Measurements from ENCODE around the gene TCF12.

The TCF12 gene

DNA sequence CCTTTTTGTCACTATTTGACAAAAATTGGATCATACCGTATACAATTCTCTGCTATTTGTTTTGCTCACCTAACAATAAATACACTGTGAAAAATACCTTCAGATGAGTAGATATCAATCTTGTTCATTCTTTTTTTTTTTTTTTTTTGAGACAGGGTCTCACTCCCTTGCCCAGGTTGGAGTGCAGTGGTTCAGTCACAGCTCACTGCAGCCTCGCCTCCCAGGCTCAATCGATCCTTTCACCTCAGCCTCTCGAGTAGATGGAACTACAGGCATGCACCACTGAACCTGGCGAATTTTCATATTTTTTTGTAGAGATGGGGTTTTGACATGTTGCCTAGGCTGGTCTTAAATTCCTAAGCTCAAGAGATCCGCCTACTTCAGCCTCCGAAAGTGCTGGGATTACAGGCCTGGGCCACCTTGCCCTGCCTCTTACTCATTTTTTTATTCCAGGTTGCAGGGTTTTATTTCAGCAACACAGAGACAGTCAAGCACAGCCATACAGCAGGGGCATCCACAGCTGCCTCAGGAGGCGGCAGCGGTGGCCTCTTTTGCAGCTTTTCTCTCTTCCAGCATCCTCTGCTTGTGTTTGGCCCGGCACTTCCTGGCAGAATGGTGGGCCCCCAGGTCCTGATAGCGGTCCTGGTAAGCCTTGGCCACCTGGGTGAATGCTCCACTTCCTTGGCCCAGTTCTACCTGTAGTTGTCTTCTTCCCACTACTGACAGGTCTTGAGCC lies 406.7 kb downstream of the TCF12 start:
- DNase-seq = no peak

DNA sequence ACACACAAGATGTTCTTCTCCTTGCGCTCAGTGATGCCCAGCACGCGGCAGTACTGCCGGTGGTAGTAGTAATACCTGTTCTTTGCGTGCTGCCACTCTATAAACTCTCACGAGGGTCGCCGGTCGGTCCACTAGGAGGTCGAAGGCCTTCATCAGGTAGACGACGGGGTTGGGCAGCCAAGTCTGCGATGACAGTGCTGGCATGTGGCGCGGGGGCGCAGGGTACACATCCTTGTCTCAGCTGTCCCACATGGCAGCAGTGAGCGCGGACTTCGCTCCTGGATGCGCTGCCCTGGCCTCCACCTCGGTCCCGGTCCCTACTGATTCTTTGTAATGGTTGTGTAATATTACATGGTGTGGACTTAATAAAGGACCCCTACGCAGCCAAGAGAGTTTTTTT lies 407.8 kb downstream of the TCF12 start:
- no peak for DNase-seq

DNA sequence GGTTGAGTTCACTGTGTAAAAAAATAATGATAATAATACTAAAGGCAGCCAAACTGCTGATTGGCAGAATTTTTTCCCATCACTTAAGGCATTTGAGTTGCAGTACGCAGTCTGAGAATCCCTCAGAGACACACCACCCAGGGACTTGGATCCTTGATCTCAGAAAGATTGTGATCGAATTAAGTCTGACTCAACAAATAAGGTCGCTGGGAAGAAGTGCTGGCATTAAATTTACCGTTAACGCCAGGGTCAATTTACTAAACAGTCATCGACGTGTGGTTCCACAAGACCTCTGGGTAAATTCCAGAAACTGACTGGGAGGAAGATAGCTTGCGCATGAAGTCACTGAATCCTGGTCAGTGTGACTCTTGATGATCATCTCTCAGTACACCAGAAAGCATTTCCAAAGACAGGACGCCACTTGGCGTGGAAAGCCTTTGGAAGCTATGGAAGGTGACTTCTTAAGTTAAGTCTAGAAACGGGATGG lies 409.6 kb downstream of the TCF12 start:
- no peak for DNase-seq

DNA sequence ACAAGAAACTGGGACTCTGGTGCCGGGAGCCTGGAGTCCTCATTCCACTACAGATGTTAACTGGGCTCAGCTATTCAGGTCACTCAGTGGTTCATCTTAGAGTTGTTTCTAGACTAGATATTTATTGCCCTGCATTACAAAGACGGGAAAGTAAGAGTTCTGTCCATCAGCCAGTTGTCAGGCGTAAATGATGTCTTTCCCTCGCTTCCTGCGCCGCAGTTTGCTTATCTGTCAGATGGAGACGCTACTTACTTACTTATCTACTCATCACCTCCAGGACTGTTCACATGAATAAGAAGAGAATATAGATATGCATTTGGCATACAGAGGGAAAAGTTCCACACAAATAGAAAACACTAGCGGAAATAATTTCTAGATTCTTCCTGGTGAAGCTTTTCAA lies 410.0 kb downstream of the TCF12 start:
- no peak for DNase-seq

DNA sequence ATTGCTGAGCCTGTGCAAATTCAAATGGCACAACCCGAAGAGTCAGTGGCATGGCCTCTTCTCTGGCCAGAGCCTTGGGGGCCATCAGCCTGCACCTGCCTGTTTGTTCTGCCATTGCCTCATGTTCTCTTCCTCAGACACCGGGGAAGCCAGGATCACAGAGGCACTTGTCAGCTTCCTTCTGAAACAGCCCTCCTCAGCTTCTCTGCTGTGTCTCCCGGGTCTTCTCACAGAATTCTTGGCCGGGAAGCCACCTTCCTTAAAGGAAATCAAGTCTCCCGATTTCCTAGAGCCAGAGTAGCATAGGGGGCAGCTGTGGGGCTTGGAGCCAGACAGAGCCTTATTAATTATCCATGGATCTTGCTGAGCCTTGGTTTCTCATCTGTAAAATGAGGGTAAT lies 410.5 kb downstream of the TCF12 start:
- DNase-seq = no peak

DNA sequence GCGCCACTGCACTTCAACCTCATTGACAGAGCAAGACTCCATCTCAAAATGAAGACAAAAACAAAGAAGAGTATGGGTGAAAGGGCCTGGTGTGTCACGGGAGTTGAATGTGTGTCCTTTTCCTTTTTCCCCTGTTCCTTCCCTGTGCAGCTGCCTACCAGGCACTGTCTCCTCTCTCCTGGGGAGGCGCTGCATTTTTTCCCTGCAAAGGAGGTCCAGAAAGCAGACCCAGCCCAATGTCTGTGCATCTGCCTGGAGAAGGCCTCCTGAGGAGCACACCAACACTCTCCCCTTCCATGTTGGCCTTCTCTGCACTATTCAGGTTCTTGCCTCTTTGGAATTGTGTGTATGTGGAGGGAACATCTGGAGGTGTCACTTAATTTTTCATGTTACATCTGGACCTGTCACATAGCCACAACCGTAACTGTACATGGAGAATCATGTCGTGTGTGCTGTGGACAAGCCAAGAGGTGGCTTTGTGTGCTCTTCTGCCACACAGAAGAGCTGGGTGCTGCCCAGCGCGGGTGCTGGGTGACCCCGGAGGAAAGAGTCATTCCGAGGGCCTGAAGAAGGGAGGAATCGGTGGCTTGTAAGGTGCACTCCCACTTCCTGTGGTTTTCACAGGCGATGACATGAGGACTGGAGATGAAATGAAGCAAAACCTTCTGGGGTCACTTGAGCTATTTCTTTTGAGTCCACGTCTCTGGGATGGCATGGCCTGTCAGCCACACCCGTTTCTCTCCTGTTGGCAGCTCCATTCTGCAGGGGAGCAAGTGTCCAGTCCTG lies 411.3 kb downstream of the TCF12 start:
- no peak for DNase-seq

DNA sequence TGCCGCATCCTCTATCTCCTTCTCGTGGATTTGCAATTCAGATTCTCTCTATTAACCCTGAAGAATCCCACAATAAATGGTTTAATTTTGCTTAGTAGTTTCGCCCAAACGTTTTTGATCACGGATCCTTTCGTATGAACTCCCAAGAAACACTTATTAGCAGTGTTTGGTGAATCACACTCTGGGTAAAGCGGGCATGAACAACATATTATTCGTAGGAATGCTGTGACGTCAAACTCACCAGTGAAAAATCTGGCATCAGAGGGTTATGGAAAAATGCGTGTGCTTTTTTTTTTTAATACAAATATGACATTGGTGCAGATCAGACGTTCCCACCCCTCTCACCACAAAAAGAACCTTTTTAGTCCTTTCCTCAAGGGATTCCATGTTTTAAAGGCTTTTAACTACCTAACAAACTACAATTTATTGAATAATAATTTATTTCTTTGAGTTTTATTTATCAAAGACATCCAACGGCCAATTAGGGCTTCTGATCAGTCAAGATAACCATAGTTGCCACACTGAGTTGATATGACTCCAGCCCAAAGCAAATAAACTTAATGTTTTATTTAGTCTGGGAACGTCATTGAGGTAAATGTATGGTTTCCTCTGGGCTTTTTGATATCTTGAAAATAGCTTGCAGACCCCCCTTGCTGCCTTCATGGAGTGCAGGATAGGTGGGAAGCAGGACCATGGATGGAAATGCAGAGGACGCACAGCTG lies 412.3 kb downstream of the TCF12 start:
- no peak for DNase-seq

DNA sequence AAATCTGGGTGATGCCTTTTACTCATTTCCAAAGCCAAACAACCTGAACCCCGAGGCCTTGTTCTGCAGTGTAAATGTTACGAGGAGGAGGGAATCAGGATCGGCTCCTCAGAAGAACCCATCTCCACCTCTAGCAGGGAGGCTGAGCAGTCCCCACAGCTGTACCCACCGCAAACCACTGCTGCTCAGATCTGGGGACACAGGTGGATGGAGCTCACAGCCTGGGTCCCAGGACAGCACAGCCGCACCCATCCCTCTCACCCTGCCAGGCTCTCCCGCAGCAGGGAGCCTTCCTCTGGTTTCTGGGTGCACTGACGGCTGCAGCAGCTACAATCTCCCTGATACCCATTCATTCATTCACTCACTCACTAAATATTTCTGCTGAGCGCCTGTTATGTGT lies 413.9 kb downstream of the TCF12 start:
- no peak for DNase-seq

DNA sequence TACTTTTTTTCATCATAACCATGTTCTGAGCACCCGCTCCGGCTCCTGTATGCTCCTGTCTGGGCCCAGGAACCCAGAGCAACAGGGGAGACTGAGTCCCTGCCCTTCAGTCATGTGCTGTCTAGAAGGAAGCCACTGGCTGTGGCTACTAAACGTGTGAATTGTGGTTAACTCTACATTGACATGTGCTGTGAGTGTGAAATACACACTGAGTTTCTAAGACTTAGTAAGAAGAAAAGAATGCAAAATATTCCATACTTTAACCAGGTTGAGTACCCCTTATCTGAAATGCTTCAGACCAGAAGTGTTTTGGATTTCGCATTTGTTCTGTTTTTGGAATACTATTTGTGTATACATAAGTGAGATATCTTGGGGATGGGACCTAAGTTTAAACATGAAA lies 415.0 kb downstream of the TCF12 start:
- DNase-seq = no peak

DNA sequence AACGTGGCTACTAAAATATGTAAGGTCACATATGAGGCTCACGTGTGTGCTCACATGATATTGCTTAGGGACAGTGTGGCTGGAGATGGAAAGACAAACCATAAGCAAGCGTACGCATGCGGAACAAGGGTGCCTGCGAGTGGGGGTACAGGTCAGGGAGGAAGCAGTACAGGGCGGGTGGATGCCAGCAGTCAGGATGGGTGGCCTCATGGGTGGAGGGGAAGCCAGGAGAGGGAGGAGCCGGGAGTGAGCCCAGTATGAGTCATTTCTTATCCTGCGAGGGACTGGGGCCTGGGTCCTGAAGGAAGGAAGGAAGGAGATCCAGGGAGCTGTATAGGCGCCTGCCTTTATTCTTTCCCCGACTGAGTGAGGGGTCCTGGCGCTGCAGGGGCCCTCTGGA lies 415.8 kb downstream of the TCF12 start:
- no peak for DNase-seq

DNA sequence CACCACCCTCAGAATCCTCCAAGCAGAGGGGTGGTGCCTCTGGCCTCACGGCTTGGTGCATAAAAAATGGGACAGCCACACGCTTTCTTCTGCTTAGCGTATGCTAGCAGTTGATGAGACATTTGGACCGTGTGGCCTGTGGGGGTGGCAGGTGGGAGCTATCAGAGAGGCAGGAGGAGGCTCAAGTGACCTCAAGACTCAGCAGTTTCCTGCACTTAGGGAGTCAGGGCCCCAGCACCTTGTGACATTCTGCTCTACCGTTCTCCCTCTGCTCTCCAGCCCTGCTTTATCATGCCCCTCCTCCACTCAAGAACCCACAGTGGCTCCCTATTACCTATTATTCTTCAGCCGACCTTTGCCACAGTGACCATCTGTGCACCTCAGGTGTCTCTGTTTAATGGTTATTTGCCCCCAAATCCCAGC lies 416.9 kb downstream of the TCF12 start:
- DNase-seq = no peak

DNA sequence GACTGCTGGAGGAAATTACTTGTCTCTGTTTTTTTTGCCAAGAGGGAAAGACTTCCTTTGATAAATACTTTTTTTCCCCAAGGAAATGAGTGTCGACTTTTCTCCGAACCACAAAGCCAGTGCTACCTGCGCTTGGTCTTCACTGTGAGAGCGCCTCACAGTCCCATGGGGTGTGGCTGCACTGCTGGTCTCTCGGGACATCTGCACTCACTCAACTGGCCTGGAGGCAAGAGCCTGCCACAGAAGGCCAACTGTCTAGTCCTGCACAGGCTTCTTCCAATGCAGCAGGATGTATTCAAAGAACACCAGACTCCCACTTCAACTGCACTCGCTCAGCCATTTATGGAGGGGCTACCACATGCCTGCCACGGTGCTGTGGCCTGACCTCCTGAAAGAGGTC lies 417.3 kb downstream of the TCF12 start:
- DNase-seq = no peak

DNA sequence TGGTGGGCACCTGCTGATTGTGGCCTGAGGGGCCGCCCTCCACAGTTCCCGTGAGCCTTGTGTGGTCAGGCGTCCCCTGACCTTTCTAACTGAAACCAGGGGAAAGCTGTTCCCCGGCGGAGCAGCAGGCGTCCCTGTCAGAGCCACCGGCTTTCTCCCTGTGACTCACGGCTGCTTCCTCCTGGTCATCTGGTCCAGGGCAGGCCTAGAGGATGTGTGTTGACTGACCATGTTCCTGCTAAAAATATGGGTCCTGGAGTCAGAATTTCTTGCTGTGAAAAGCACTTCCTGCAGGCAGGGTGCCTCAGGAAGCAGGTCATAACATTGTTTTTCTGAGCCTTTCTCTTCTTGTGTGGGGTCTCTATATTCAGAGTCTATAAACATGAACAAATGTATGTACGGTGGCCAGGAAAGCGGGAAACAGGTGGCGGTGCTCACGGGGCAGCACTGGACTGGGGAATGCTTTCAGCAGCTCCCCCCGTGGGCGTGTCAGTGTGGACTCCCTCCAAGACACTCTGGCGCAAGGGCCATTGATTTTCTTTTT lies 419.5 kb downstream of the TCF12 start:
- peak; percentile 69 for DNase-seq

DNA sequence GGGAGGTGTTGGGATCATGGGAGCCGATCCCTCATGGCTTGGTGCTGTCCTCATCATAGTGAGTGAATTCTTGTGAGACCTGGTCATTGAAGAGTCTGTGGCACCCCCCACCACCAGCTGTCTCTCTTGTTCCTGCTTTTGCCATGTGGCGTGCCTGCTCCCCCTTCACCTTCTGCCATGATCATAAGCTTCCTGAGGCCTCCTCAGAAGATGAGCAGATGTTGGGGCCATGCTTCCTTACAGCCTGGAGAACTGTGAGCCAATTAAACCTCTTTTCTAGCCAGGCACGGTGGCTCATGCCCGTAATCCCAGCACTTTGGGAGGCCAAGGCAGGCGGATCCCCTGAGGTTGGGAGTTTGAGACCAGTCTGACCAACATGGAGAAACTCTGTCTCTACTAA lies 420.9 kb downstream of the TCF12 start:
- DNase-seq = peak; percentile 15
